ENCODE results near the gene XIRP1. TPM values are rescaled to one million over a fixed set of nuclear protein-coding genes. Genes with fewer than 3 reads are reported as not detected.

XIRP1 gene
- total RNA-seq, 1 experiment from 2014 or later = not detected

GRCh38 chr3:39150803-39151631 lies 41.4 kb downstream of the XIRP1 start:
- Histone ChIP-seq H3K27me3 (ENCODE audit: insufficient read depth, low read length) (no peaks in the 10 kb centered on the region), H3K36me3 (ENCODE audit: control insufficient read depth in 1 of 2, insufficient read depth in 2 of 2, low read length in 2 of 2) (peaks cover under 1 to 7% of the 10 kb centered on the region in 2 experiments; a peak in 3 of 4 replicates), H3K4me3 (replicated peaks in 1 of 2; ENCODE audit: low read depth in 1 of 2, low read length in 2 of 2) (peak overlapping the region; percentile 60 to 66), H2AFZ (ENCODE audit: low read depth, low read length, poor library complexity, severe bottlenecking) (no peak overlapping the region), H3K4me2 (ENCODE audit: low read length) (peak overlapping the region; percentile 81), H4K20me1 (ENCODE audit: insufficient read depth) (peaks cover 39% of the 10 kb centered on the region; the same call in 1 of the 2 replicates), H3K9me3 (ENCODE audit: control insufficient read depth in 1 of 2, insufficient read depth in 1 of 2, low read depth in 1 of 2, low read length in 2 of 2) (no peaks in the 10 kb centered on the region), H3K27ac (ENCODE audit: low read depth, low read length) (peak overlapping the region; percentile 82), H3K4me1 (ENCODE audit: control insufficient read depth in 1 of 2, insufficient read depth in 2 of 2, low read length in 2 of 2) (peaks cover 70 to 77% of the 10 kb centered on the region in 2 experiments), H3K79me2 (ENCODE audit: insufficient read depth, low read length) (peaks cover 66% of the 10 kb centered on the region), H3K9me2 (ENCODE audit: insufficient read depth) (no peaks in the 10 kb centered on the region), H3K9ac (ENCODE audit: low read length) (peak overlapping the region; percentile 86)
- DNase-seq (ENCODE audit: low read depth, low spot score) = no peak
- POLR2A ChIA-PET = no interaction called here
- BruUV-seq (replicated peaks) = no TSS peak
- TF ChIP-seq POLR2AphosphoS5 (IDR thresholded peaks at IDR 0.05; ENCODE audit: low read depth, low read length) = 0 out of 2 replicates have a peak, but pooled peaks have one; percentile 33
- TF ChIP-seq TCF7L2 (IDR thresholded peaks at IDR 0.05; ENCODE audit: borderline replicate concordance, extremely low read depth, insufficient read depth, insufficient read length) = peak; percentile 24
- TF ChIP-seq EZH2phosphoT487 (IDR thresholded peaks at IDR 0.05; ENCODE audit: borderline replicate concordance) = no peak
- CTCF ChIA-PET = interaction anchor here (1.5 kb wide), 1 partner anchor 137 kb away, joined by 5 read pairs; no protein-coding TSS in a partner anchor
- intact Hi-C loops (cut with micrococcal nuclease) = no loop called here
- no peak for ATAC-seq
- RAD21 ChIA-PET (ENCODE audit: low non-redundant PET in 1 of 2, low total read pairs in 2 of 2, uncharacterized antibody in 2 of 2, unreplicated experiment in 2 of 2) = no interaction called here

GRCh38 chr3:39150148-39150802 lies 42.1 kb downstream of the XIRP1 start:
- Histone ChIP-seq H3K27me3 (ENCODE audit: insufficient read depth, low read length) (no peaks in the 10 kb centered on the region), H3K36me3 (ENCODE audit: control insufficient read depth in 1 of 2, insufficient read depth in 2 of 2, low read length in 2 of 2) (peaks cover 7 to 14% of the 10 kb centered on the region in 2 experiments), H2AFZ (ENCODE audit: low read depth, low read length, poor library complexity, severe bottlenecking) (no peak overlapping the region), H4K20me1 (ENCODE audit: insufficient read depth) (peaks cover 39% of the 10 kb centered on the region; the same call in 1 of the 2 replicates), H3K4me2 (ENCODE audit: low read length) (peak overlapping the region; percentile 81), H3K9me3 (ENCODE audit: control insufficient read depth in 1 of 2, insufficient read depth in 1 of 2, low read depth in 1 of 2, low read length in 2 of 2) (no peaks in the 10 kb centered on the region), H3K4me3 (replicated peaks in 1 of 2; ENCODE audit: low read depth in 1 of 2, low read length in 2 of 2) (peak overlapping the region; percentile 60 to 66), H3K27ac (ENCODE audit: low read depth, low read length) (peak overlapping the region; percentile 82), H3K9me2 (ENCODE audit: insufficient read depth) (no peaks in the 10 kb centered on the region), H3K79me2 (ENCODE audit: insufficient read depth, low read length) (peaks cover 69% of the 10 kb centered on the region), H3K9ac (ENCODE audit: low read length) (peak overlapping the region; percentile 86; the same call in 1 of the 2 replicates), H3K4me1 (ENCODE audit: control insufficient read depth in 1 of 2, insufficient read depth in 2 of 2, low read length in 2 of 2) (peaks cover 67 to 77% of the 10 kb centered on the region in 2 experiments)
- no peak for ATAC-seq
- POLR2A ChIA-PET = no interaction called here
- RAD21 ChIA-PET (ENCODE audit: low non-redundant PET in 1 of 2, low total read pairs in 2 of 2, uncharacterized antibody in 2 of 2, unreplicated experiment in 2 of 2) = no interaction called here
- CTCF ChIA-PET = interaction anchor here (1.5 kb wide), 1 partner anchor 138 kb away, joined by 5 read pairs; no protein-coding TSS in a partner anchor
- DNase-seq (ENCODE audit: low read depth, low spot score) = no peak
- intact Hi-C loops (cut with micrococcal nuclease) = no loop called here
- BruUV-seq (replicated peaks) = no TSS peak
- TF ChIP-seq, protein P1, sequence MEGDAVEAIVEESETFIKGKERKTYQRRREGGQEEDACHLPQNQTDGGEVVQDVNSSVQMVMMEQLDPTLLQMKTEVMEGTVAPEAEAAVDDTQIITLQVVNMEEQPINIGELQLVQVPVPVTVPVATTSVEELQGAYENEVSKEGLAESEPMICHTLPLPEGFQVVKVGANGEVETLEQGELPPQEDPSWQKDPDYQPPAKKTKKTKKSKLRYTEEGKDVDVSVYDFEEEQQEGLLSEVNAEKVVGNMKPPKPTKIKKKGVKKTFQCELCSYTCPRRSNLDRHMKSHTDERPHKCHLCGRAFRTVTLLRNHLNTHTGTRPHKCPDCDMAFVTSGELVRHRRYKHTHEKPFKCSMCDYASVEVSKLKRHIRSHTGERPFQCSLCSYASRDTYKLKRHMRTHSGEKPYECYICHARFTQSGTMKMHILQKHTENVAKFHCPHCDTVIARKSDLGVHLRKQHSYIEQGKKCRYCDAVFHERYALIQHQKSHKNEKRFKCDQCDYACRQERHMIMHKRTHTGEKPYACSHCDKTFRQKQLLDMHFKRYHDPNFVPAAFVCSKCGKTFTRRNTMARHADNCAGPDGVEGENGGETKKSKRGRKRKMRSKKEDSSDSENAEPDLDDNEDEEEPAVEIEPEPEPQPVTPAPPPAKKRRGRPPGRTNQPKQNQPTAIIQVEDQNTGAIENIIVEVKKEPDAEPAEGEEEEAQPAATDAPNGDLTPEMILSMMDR (IDR thresholded peaks at IDR 0.05 in 2 of 3, conservative IDR thresholded peaks at IDR 0.05 in 1 of 3; ENCODE audit: borderline replicate concordance in 1 of 3, insufficient read depth in 1 of 3, low read depth in 2 of 3, low read length in 2 of 3) = no peak
- TF ChIP-seq FOSL1 (IDR thresholded peaks at IDR 0.05; ENCODE audit: low read depth) (no peak), ELF1 (IDR thresholded peaks at IDR 0.05; ENCODE audit: borderline replicate concordance, low read depth) (no peak), YY1 (IDR thresholded peaks at IDR 0.05; ENCODE audit: extremely low read depth, insufficient replicate concordance, low read depth, low read length) (no peak), SRF (IDR thresholded peaks at IDR 0.05; ENCODE audit: low read depth) (no peak), ATF3 (IDR thresholded peaks at IDR 0.05) (no peak), SP1 (IDR thresholded peaks at IDR 0.05; ENCODE audit: low read depth) (no peak), ZFX (IDR thresholded peaks at IDR 0.05) (no peak), SIN3A (IDR thresholded peaks at IDR 0.05; ENCODE audit: low read depth) (no peak)
- TF ChIP-seq, protein P2, sequence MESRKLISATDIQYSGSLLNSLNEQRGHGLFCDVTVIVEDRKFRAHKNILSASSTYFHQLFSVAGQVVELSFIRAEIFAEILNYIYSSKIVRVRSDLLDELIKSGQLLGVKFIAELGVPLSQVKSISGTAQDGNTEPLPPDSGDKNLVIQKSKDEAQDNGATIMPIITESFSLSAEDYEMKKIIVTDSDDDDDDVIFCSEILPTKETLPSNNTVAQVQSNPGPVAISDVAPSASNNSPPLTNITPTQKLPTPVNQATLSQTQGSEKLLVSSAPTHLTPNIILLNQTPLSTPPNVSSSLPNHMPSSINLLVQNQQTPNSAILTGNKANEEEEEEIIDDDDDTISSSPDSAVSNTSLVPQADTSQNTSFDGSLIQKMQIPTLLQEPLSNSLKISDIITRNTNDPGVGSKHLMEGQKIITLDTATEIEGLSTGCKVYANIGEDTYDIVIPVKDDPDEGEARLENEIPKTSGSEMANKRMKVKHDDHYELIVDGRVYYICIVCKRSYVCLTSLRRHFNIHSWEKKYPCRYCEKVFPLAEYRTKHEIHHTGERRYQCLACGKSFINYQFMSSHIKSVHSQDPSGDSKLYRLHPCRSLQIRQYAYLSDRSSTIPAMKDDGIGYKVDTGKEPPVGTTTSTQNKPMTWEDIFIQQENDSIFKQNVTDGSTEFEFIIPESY (IDR thresholded peaks at IDR 0.05; ENCODE audit: extremely low read depth, insufficient replicate concordance, low read length) = no peak

Measured in HCT116 (cell line).